HG02870 (cell line): ENCODE measurements around the gene TLL2.
A peak's percentile ranks its signal among the peaks of the same experiment; 100 is the strongest.
"Not testable (repeated sequence)": the region's sequence is repeated elsewhere in the genome, so short reads cannot be mapped to it uniquely, and the experiment has no call there.

Source experiments
- ATAC-seq: cut with Tn5 transposase; IDR thresholded peaks from one replicate; pipeline ENCODE4 v1.9.1; 2021; ENCODE audit warnings: mild to moderate bottlenecking, moderate library complexity; ENCODE audit not compliant: unreplicated experiment

The TLL2 gene

GRCh38 chr10:96513698-96514561 lies at the start of gene TLL2:
TSS of gene TLL2 (minus strand) at chr10:96513926. CDS start at chr10:96513685, 241 bp downstream.
- ATAC-seq, result peak; percentile 70

GRCh38 chr10:96560966-96561887 lies 47.5 kb upstream of the TLL2 start:
- no peak for ATAC-seq

- no peak for ATAC-seq
Measured at GRCh38 chr10:96560489-96560888, 46.8 kb upstream of the TLL2 start.

GRCh38 chr10:96556003-96556402 lies 42.3 kb upstream of the TLL2 start:
- ATAC-seq, result no peak

GRCh38 chr10:96555330-96555729 lies 41.6 kb upstream of the TLL2 start:
- no peak for ATAC-seq

GRCh38 chr10:96548589-96548988 lies 34.9 kb upstream of the TLL2 start:
- ATAC-seq, result no peak

GRCh38 chr10:96545558-96545957 lies 31.8 kb upstream of the TLL2 start:
- ATAC-seq, result not testable (repeated sequence)

GRCh38 chr10:96541921-96542320 lies 28.2 kb upstream of the TLL2 start:
- ATAC-seq, result no peak

- no peak for ATAC-seq
Measured at GRCh38 chr10:96540240-96540639, 26.5 kb upstream of the TLL2 start.

- no peak for ATAC-seq
Measured at GRCh38 chr10:96538683-96539082, 25.0 kb upstream of the TLL2 start.

- ATAC-seq, result no peak
Measured at GRCh38 chr10:96536129-96536528, 22.4 kb upstream of the TLL2 start.

- ATAC-seq, result no peak
Measured at GRCh38 chr10:96532523-96532922, 18.8 kb upstream of the TLL2 start.

- ATAC-seq, result no peak
Measured at GRCh38 chr10:96529634-96530279, 16.0 kb upstream of the TLL2 start.

- no peak for ATAC-seq
Measured at GRCh38 chr10:96524741-96525140, 11.0 kb upstream of the TLL2 start.

GRCh38 chr10:96517284-96517683 lies 3.6 kb upstream of the TLL2 start:
- no peak for ATAC-seq

- ATAC-seq, result no peak
Measured at GRCh38 chr10:96516337-96516736, 2.6 kb upstream of the TLL2 start.

GRCh38 chr10:96513305-96513697 lies 425 bp downstream of the TLL2 start:
- ATAC-seq, result peak; percentile 42

- no peak for ATAC-seq
Measured at GRCh38 chr10:96512524-96513304, 1.0 kb downstream of the TLL2 start.

- ATAC-seq, result no peak
Measured at GRCh38 chr10:96511044-96511945, 2.4 kb downstream of the TLL2 start.
